ENCODE results near the gene CAPN9.

The CAPN9 gene

DNA sequence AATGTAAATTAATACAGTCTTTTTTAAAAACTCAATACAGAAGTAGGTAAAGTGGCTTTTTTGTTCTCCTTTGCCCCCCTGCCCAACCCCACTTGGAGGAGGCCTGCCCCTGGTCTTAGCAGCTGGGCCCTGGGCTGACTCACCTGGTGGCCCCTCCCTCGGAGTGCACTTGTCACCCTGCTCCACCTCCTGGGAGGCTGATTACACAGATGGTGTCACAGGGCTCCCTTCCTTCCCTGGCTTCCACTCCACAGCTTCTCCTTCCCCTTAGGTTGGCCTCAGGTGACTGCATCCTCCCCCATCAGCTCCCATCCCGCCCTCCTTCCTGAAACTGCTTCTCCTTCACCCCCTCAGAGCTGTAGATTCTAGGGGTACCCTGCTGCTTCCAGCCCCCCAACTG lies 11.7 kb upstream of the CAPN9 start:
- H3K4me3 ChIP-seq (ENCODE audit: low read depth in 1 of 2, low read length in 2 of 2), result no peak overlapping the region
- H3K27me3 ChIP-seq (ENCODE audit: low read depth, low read length), result no peaks in the 10 kb centered on the region
- H3K27ac ChIP-seq (ENCODE audit: low read length), result no peak overlapping the region
- peaks cover 0 to 3% of the 10 kb centered on the region in 2 donors for H3K4me1 ChIP-seq (ENCODE audit: control insufficient read depth in 1 of 2, insufficient read depth in 2 of 2, low read length in 2 of 2)
- H3K9me3 ChIP-seq (ENCODE audit: control insufficient read depth in 1 of 2, low read length in 2 of 2), result no peaks in the 10 kb centered on the region
- H3K36me3 ChIP-seq (ENCODE audit: control insufficient read depth in 1 of 2, insufficient read depth in 2 of 2, low read length in 2 of 2), result no peaks in the 10 kb centered on the region

GRCh38 chr1:230737622-230738262 lies 9.4 kb upstream of the CAPN9 start:
- Histone ChIP-seq H3K4me1 (ENCODE audit: control insufficient read depth in 1 of 2, insufficient read depth in 2 of 2, low read length in 2 of 2) (no peaks in the 10 kb centered on the region), H3K27me3 (ENCODE audit: low read depth, low read length) (no peaks in the 10 kb centered on the region), H3K36me3 (ENCODE audit: control insufficient read depth in 1 of 2, insufficient read depth in 2 of 2, low read length in 2 of 2) (no peaks in the 10 kb centered on the region), H3K27ac (ENCODE audit: low read length) (no peak overlapping the region), H3K9me3 (ENCODE audit: control insufficient read depth in 1 of 2, low read length in 2 of 2) (no peaks in the 10 kb centered on the region), H3K4me3 (ENCODE audit: low read depth in 1 of 2, low read length in 2 of 2) (no peak overlapping the region)

GRCh38 chr1:230739564-230740290 lies 7.5 kb upstream of the CAPN9 start:
- Histone ChIP-seq H3K27me3 (ENCODE audit: low read depth, low read length) (no peaks in the 10 kb centered on the region), H3K27ac (ENCODE audit: low read length) (no peak overlapping the region), H3K4me3 (ENCODE audit: low read depth in 1 of 2, low read length in 2 of 2) (no peak overlapping the region), H3K9me3 (ENCODE audit: control insufficient read depth in 1 of 2, low read length in 2 of 2) (no peaks in the 10 kb centered on the region), H3K36me3 (ENCODE audit: control insufficient read depth in 1 of 2, insufficient read depth in 2 of 2, low read length in 2 of 2) (no peaks in the 10 kb centered on the region), H3K4me1 (ENCODE audit: control insufficient read depth in 1 of 2, insufficient read depth in 2 of 2, low read length in 2 of 2) (no peaks in the 10 kb centered on the region)

DNA sequence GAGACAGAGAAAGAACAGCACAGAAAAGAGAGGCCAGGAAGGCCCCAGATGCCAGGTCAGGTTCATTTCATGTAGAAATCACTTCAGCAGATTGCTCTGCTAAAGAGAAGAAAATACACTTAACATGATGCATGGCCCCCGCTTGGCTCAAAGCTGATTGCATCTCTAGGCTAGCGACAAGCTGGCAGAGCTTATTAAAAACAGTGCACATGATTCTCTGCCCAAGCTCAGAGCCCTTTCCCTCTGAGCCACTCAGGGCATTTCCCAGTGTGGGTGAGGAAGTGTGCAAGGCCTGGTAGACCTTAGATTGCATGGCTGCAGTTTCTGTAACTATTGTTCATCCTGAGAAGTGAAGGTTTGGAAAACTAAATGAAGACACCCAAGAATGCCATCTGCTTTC lies 3.3 kb upstream of the CAPN9 start:
- no peaks in the 10 kb centered on the region for H3K27me3 ChIP-seq (ENCODE audit: low read depth, low read length)

GRCh38 chr1:230744382-230744781 lies 2.8 kb upstream of the CAPN9 start:
- no peak overlapping the region for H3K27ac ChIP-seq (ENCODE audit: low read length)
- H3K4me1 ChIP-seq (ENCODE audit: control insufficient read depth in 1 of 2, insufficient read depth in 2 of 2, low read length in 2 of 2), result no peaks in the 10 kb centered on the region
- H3K36me3 ChIP-seq (ENCODE audit: control insufficient read depth in 1 of 2, insufficient read depth in 2 of 2, low read length in 2 of 2), result no peaks in the 10 kb centered on the region
- H3K9me3 ChIP-seq (ENCODE audit: control insufficient read depth in 1 of 2, low read length in 2 of 2), result no peaks in the 10 kb centered on the region
- H3K27me3 ChIP-seq (ENCODE audit: low read depth, low read length), result no peaks in the 10 kb centered on the region
- no peak overlapping the region for H3K4me3 ChIP-seq (ENCODE audit: low read depth in 1 of 2, low read length in 2 of 2)

More for the DNA sequence above, 3.3 kb upstream of the CAPN9 start:
- Histone ChIP-seq H3K27ac (ENCODE audit: low read length) (no peak overlapping the region), H3K4me3 (ENCODE audit: low read depth in 1 of 2, low read length in 2 of 2) (no peak overlapping the region), H3K36me3 (ENCODE audit: control insufficient read depth in 1 of 2, insufficient read depth in 2 of 2, low read length in 2 of 2) (no peaks in the 10 kb centered on the region), H3K9me3 (ENCODE audit: control insufficient read depth in 1 of 2, low read length in 2 of 2) (no peaks in the 10 kb centered on the region), H3K4me1 (ENCODE audit: control insufficient read depth in 1 of 2, insufficient read depth in 2 of 2, low read length in 2 of 2) (no peaks in the 10 kb centered on the region)

DNA sequence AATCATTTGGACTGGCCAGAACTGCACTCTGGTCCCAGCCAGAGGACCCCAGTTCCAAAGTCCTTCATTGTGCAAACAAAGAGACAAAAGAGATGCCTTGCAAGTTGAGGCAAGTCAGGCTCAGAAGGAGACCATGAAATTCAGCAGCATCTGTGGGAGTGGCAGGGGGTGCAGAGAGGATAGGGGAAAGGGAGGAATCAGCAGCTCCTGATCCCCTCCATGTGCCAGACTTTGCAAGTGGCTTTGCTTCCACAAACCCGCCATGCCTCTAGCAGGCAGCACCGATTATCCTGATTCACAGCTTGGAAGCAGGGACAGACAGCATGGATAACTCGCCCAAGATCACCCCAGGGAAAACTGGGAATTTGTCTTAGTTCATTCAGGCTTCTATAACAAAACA lies 2.1 kb upstream of the CAPN9 start:
- Histone ChIP-seq H3K27me3 (ENCODE audit: low read depth, low read length) (no peaks in the 10 kb centered on the region), H3K36me3 (ENCODE audit: control insufficient read depth in 1 of 2, insufficient read depth in 2 of 2, low read length in 2 of 2) (no peaks in the 10 kb centered on the region), H3K9me3 (ENCODE audit: control insufficient read depth in 1 of 2, low read length in 2 of 2) (no peaks in the 10 kb centered on the region), H3K27ac (ENCODE audit: low read length) (no peak overlapping the region), H3K4me1 (ENCODE audit: control insufficient read depth in 1 of 2, insufficient read depth in 2 of 2, low read length in 2 of 2) (no peaks in the 10 kb centered on the region), H3K4me3 (ENCODE audit: low read depth in 1 of 2, low read length in 2 of 2) (no peak overlapping the region)

- H3K27ac ChIP-seq (ENCODE audit: low read length), result no peak overlapping the region
- no peaks in the 10 kb centered on the region for H3K27me3 ChIP-seq (ENCODE audit: low read depth, low read length)
- no peaks in the 10 kb centered on the region for H3K36me3 ChIP-seq (ENCODE audit: control insufficient read depth in 1 of 2, insufficient read depth in 2 of 2, low read length in 2 of 2)
- no peaks in the 10 kb centered on the region for H3K9me3 ChIP-seq (ENCODE audit: control insufficient read depth in 1 of 2, low read length in 2 of 2)
- H3K4me1 ChIP-seq (ENCODE audit: control insufficient read depth in 1 of 2, insufficient read depth in 2 of 2, low read length in 2 of 2), result no peaks in the 10 kb centered on the region
- no peak overlapping the region for H3K4me3 ChIP-seq (ENCODE audit: low read depth in 1 of 2, low read length in 2 of 2)
Measured at GRCh38 chr1:230746617-230747016, 571 bp upstream of the CAPN9 start.

DNA sequence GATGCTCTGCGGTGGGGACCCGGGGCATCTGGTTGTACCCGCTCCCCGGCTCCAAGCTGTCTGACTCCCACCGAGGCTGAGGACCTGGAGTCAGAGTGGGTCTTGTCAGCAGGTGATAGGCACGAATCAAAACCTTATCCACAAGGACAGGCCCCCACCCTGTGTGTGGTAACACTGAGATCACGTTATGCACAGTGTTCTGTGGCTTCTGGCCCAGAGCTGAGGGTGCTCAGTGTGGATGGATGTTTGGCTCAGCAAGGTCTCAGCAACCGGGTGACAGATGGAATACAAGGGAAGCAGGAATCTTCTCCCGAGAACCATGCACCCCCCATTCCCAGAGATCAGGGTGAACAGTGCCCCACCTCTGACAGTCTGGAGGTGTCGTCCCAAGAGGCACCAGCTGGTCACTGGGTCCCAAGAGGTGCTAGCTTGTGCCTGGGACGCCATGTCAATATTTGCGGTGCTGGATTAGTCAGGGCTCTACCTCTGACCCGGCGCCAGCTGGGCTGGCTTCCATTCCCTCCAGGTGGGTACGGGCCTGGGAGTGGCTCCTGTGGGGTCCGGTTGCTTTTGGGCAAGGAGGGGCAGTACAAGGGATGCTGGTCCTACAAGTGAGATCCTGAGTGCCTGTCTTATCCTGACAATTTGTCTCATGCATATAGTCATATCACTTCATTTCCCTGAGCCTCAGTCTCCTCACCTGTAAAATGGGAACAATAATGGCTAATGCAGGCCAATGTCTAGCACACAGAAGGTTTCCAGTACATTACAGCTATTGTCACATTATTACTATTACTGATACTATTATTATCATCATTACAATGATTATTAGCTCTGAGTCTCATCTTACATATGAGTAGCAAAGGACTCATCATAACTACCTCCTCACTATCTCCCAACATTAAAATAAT lies 957 bp downstream of the CAPN9 start:
- Histone ChIP-seq H3K27me3 (ENCODE audit: low read depth, low read length) (no peaks in the 10 kb centered on the region), H3K9me3 (ENCODE audit: control insufficient read depth in 1 of 2, low read length in 2 of 2) (no peaks in the 10 kb centered on the region), H3K4me3 (ENCODE audit: low read depth in 1 of 2, low read length in 2 of 2) (no peak overlapping the region), H3K4me1 (ENCODE audit: control insufficient read depth in 1 of 2, insufficient read depth in 2 of 2, low read length in 2 of 2) (peaks cover 0 to 2% of the 10 kb centered on the region in 2 donors), H3K27ac (ENCODE audit: low read length) (no peak overlapping the region), H3K36me3 (ENCODE audit: control insufficient read depth in 1 of 2, insufficient read depth in 2 of 2, low read length in 2 of 2) (no peaks in the 10 kb centered on the region)

- H3K4me1 ChIP-seq (ENCODE audit: control insufficient read depth in 1 of 2, insufficient read depth in 2 of 2, low read length in 2 of 2), result peaks cover 0 to 7% of the 10 kb centered on the region in 2 donors
- no peaks in the 10 kb centered on the region for H3K27me3 ChIP-seq (ENCODE audit: low read depth, low read length)
- no peak overlapping the region for H3K4me3 ChIP-seq (ENCODE audit: low read depth in 1 of 2, low read length in 2 of 2)
- no peak overlapping the region for H3K27ac ChIP-seq (ENCODE audit: low read length)
- no peaks in the 10 kb centered on the region for H3K9me3 ChIP-seq (ENCODE audit: control insufficient read depth in 1 of 2, low read length in 2 of 2)
- no peaks in the 10 kb centered on the region for H3K36me3 ChIP-seq (ENCODE audit: control insufficient read depth in 1 of 2, insufficient read depth in 2 of 2, low read length in 2 of 2)
Measured at GRCh38 chr1:230749150-230749549, 2.0 kb downstream of the CAPN9 start.

- Histone ChIP-seq H3K27me3 (ENCODE audit: low read depth, low read length) (no peaks in the 10 kb centered on the region), H3K4me1 (ENCODE audit: control insufficient read depth in 1 of 2, insufficient read depth in 2 of 2, low read length in 2 of 2) (peaks cover 0 to 7% of the 10 kb centered on the region in 2 donors), H3K27ac (ENCODE audit: low read length) (no peak overlapping the region), H3K36me3 (ENCODE audit: control insufficient read depth in 1 of 2, insufficient read depth in 2 of 2, low read length in 2 of 2) (no peaks in the 10 kb centered on the region), H3K4me3 (ENCODE audit: low read depth in 1 of 2, low read length in 2 of 2) (no peak overlapping the region), H3K9me3 (ENCODE audit: control insufficient read depth in 1 of 2, low read length in 2 of 2) (no peaks in the 10 kb centered on the region)
Measured at GRCh38 chr1:230749635-230750034, 2.4 kb downstream of the CAPN9 start.

DNA sequence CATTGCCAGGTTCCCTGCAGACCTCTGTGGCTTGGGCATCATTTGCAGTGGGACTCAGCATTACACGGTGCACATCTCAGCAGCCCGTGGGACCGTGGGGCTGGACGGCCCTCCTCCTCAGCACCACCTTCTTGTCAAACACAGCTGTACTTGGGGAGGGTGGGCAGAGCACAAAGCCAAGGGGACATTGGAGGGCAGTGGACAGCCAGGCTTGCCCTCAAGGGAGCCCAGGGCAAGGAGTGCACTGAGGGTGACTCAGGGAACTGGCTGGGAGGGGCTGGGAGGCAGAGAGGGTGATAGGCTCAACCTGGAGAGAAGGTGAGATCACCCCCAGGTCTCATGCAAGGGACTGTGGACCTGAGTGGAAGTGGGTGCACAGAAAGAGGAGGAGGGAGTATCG lies 3.4 kb downstream of the CAPN9 start:
- H3K9me3 ChIP-seq (ENCODE audit: control insufficient read depth in 1 of 2, low read length in 2 of 2), result no peaks in the 10 kb centered on the region
- no peaks in the 10 kb centered on the region for H3K36me3 ChIP-seq (ENCODE audit: control insufficient read depth in 1 of 2, insufficient read depth in 2 of 2, low read length in 2 of 2)
- no peak overlapping the region for H3K4me3 ChIP-seq (ENCODE audit: low read depth in 1 of 2, low read length in 2 of 2)
- H3K27ac ChIP-seq (ENCODE audit: low read length), result no peak overlapping the region
- H3K27me3 ChIP-seq (ENCODE audit: low read depth, low read length), result no peaks in the 10 kb centered on the region
- peaks cover 0 to 7% of the 10 kb centered on the region in 2 donors for H3K4me1 ChIP-seq (ENCODE audit: control insufficient read depth in 1 of 2, insufficient read depth in 2 of 2, low read length in 2 of 2)
